ENCODE measurements around the gene CMTM5.
A peak's percentile ranks its signal among the peaks of the same experiment; 100 is the strongest.

The CMTM5 gene

DNA sequence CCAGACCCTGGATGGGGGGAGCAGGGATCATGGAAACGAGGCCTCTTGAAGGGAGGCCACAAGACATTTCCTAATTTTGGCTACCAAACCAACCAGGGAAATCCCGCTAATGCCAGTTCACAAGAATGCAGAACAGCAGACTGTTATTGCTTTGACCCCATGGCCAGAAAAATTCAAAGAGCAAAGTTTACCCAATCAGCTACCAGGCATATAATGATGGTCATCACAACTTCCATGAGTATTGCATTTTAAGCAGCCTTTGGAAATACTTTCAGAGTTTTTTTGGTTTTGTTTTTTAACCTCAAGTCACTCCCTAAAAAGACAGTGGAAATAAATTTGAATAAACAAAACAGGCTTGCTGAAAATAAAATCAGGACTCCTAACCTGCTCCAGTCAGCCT is 4.3 kb upstream of the CMTM5 start, which contains the start of gene IL25:
IL25 (plus strand) TSS at position 301 of the 400 bp plus-strand sequence.
- TF ChIP-seq CTCF (IDR thresholded peaks at IDR 0.05): no peak
- DNase-seq (ENCODE audit: low spot score): no peak
- no peak within 1 kb of the TSS for H3K4me3 ChIP-seq
- no peak within 1 kb of the TSS for H3K27ac ChIP-seq

DNA sequence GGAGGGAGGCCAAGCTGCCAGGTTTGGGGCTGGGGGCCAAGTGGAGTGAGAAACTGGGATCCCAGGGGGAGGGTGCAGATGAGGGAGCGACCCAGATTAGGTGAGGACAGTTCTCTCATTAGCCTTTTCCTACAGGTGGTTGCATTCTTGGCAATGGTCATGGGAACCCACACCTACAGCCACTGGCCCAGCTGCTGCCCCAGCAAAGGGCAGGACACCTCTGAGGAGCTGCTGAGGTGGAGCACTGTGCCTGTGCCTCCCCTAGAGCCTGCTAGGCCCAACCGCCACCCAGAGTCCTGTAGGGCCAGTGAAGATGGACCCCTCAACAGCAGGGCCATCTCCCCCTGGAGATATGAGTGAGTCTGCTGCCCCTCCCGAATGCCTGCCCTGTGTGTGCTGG is 3.8 kb upstream of the CMTM5 start:
- no peak overlapping the region for H3K27ac ChIP-seq
- no peak for DNase-seq (ENCODE audit: low spot score)
- no peak for TF ChIP-seq CTCF (IDR thresholded peaks at IDR 0.05)
- H3K4me3 ChIP-seq: no peak overlapping the region

- TF ChIP-seq CTCF (IDR thresholded peaks at IDR 0.05): no peak
- DNase-seq (ENCODE audit: low spot score): no peak
- no peak overlapping the region for H3K27ac ChIP-seq
- H3K4me3 ChIP-seq: no peak overlapping the region
Observed at GRCh38 chr14:23375527-23376251, 1.2 kb upstream of the CMTM5 start.

GRCh38 chr14:23377198-23377550 is 328 bp downstream of the CMTM5 start:
- no peak for TF ChIP-seq CTCF (IDR thresholded peaks at IDR 0.05)
- Histone ChIP-seq H3K27ac (peak overlapping the region in 1 of 2 donors; percentile 49), H3K4me3 (peak overlapping the region; percentile 44)
- DNase-seq (ENCODE audit: low spot score): no peak

DNA sequence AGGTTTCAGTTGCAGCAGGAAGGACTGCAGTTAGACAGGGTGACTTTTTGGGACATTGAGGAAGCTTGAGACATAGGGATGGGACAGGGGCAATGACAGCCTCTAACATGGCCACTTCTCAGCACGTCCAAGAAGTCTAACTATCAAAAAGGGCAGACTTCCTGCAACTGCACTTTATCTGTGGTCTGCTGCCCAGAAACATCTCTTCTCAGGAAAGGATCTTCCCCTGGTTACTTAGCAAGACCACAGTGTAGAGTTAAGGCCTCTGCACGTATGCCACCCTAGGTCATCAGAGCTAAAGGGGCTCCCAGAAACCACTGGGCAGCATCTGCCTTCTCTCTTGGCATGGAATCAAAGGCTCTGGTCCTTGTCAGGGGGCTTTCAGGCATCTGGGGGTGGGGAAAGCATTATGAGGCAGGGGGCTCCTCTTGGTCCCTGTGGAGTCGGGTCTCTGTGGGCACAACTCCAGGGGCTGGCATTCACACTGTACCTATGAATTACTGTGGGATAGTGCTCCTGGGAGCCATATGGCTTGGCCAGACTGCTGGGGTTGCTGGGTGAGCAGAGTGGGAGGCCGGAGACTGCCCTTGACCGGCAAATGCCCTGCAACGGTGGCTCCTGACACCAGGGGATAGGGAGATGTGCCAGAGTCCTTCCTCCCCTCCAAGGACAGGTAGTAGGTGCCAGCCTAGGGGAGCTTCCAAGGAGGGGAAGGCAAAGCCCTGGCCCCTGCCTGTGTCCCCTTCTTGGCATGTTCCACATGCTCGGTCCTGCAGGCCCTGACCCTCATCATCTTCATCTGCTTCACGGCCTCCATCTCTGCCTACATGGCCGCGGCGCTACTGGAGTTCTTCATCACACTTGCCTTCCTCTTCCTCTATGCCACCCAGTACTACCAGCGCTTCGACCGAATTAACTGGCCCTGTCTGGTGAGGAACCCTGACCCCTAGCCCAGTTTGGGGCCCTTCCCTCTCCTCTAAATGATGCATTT is 1.0 kb downstream of the CMTM5 start:
- no peak for DNase-seq (ENCODE audit: low spot score)
- TF ChIP-seq CTCF (IDR thresholded peaks at IDR 0.05): no peak
- Histone ChIP-seq H3K4me3 (peak overlapping the region; percentile 44), H3K27ac (peak overlapping the region in 1 of 2 donors; percentile 49)

DNA sequence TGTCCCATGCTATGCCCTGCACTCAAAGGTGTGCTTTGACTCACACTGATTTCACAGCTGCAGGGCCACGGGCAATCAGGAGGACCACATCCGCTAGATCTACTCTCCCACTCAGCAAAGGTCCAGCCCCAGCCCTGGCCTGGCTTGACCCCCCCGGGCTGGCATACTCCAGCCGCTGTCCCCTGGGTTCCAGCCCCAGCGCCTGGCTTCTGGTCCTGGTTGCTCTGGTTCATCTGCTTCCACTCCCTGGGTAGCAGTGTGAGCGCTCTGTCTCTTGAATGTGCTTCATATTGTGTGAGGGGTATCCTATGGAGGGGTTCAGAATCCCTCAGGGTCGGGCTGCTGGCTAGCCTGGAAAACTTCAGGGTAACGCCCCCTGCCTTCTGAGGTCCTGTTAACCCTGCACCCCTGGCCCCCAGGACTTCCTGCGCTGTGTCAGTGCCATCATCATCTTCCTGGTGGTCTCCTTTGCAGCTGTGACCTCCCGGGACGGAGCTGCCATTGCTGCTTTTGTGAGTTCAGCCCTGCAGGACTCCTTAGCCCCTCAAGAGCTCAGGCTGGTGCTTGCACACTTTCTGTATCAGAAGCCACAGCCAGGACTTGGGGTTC is 1.9 kb downstream of the CMTM5 start:
- no peak for TF ChIP-seq CTCF (IDR thresholded peaks at IDR 0.05)
- DNase-seq (ENCODE audit: low spot score): no peak
- peak overlapping the region in 1 of 2 donors; percentile 7 for H3K27ac ChIP-seq
- H3K4me3 ChIP-seq: no peak overlapping the region

Data from coronary artery (tissue), 2 donors.